Gastroesophageal sphincter (tissue), 3 donors: ENCODE data around the gene SH3GL3.

ENCODE experiments used
- CTCF ChIP-seq, 4 experiments: fragments of 200-600 bp in 2 of 4; fragments of 450-650 bp in 2 of 4; sonication (generic) in 1 of 4; IDR thresholded peaks; one replicate each; pipeline ENCODE4 v1.5.1; 2017 to 2019; ENCODE audit warnings: antibody characterized with exemption in 4 of 4, mild to moderate bottlenecking in 2 of 4, moderate library complexity in 2 of 4
- EP300 ChIP-seq: sonication (generic); formaldehyde crosslinking; IDR thresholded peaks from one replicate; pipeline ENCODE4 v1.6.1; 2017; ENCODE audit warnings: antibody characterized with exemption, mild to moderate bottlenecking
- POLR2A ChIP-seq, 2 donors: fragments of 450-650 bp; IDR thresholded peaks; one replicate each; pipeline ENCODE4 v1.6.1; 2017; ENCODE audit warnings: antibody characterized with exemption in 2 of 2, mild to moderate bottlenecking in 2 of 2, moderate library complexity in 1 of 2
- POLR2AphosphoS5 ChIP-seq: sonication (generic); formaldehyde crosslinking; IDR thresholded peaks from one replicate; pipeline ENCODE4 v1.6.1; 2017; ENCODE audit warnings: antibody characterized with exemption

DNA sequence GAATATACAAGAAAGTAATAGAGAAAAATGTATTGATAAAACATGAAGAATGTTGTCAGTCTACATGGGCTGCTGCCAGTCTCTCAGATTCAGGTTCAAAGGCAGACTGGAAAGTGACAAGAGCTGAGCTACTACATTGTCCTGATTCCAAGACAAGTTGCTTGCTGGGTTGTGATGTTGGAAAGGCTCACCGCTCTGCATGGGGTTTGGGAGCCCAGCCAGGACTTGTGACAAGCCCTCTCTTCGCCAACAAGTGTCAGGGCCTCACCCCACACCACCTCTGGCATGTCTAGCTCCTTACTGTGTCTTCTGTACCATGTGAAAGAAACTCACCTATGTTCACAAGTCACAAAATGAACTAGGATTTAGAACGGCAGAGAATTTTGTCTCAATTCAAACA, 43.0 kb upstream of the SH3GL3 start:
- no peak for TF ChIP-seq POLR2AphosphoS5
- no peak for TF ChIP-seq CTCF (IDR thresholded peaks at IDR 0.05)
- no peak for TF ChIP-seq POLR2A (IDR thresholded peaks at IDR 0.05)
- no peak for TF ChIP-seq EP300
